Amniotic epithelial cell (primary cell): Measurements from ENCODE around the gene P4HTM.
"Not testable (repeated sequence)": the region's sequence is repeated elsewhere in the genome, so short reads cannot be mapped to it uniquely, and the experiment has no call there.

ENCODE experiments used
- DNase-seq: peaks from one replicate; pipeline ENCODE4 v3.0.0-alpha.2; 2010; ENCODE audit warnings: low read depth

P4HTM gene

GRCh38 chr3:49008627-49009026 is 18.6 kb downstream of the P4HTM start:
- not testable (repeated sequence) for DNase-seq

- DNase-seq, result peak; percentile 59
These were observed 19.4 kb downstream of the P4HTM start for GRCh38 chr3:49009396-49009795.

GRCh38 chr3:49012441-49013017 is 22.5 kb downstream of the P4HTM start:
- no peak for DNase-seq

- no peak for DNase-seq
These were observed 23.2 kb downstream of the P4HTM start for GRCh38 chr3:49013113-49013737.

GRCh38 chr3:49013738-49014660 is 24.0 kb downstream of the P4HTM start:
- peak; percentile 36 for DNase-seq

- no peak for DNase-seq
These were observed 25.0 kb downstream of the P4HTM start for GRCh38 chr3:49015072-49015471.

GRCh38 chr3:49015765-49016164 is 25.7 kb downstream of the P4HTM start:
- DNase-seq, result no peak

GRCh38 chr3:49016414-49017228 is 26.6 kb downstream of the P4HTM start:
- no peak for DNase-seq

GRCh38 chr3:49017229-49017970 is 27.4 kb downstream of the P4HTM start:
- DNase-seq, result no peak

GRCh38 chr3:49017971-49018706 is 28.1 kb downstream of the P4HTM start, which contains the start of gene DALRD3:
Gene DALRD3, minus strand, starts transcription at chr3:49018580. Its CDS starts 16 bp downstream, at chr3:49018564.
- DNase-seq, result peak; percentile 52

- DNase-seq, result no peak
These were observed 28.6 kb downstream of the P4HTM start for GRCh38 chr3:49018707-49019006.

- DNase-seq, result no peak
These were observed 29.9 kb downstream of the P4HTM start for GRCh38 chr3:49019941-49020329.

- DNase-seq, result no peak
These were observed 30.5 kb downstream of the P4HTM start for GRCh38 chr3:49020330-49021212.

- peak; percentile 93 for DNase-seq
These were observed 31.3 kb downstream of the P4HTM start for GRCh38 chr3:49021213-49021812.

GRCh38 chr3:49021813-49022687 is 32.0 kb downstream of the P4HTM start, which contains the start of gene NDUFAF3:
Gene NDUFAF3, plus strand, starts transcription at chr3:49022121. Its CDS starts 24 bp downstream, at chr3:49022145.
- peak; percentile 88 for DNase-seq

- DNase-seq, result no peak
These were observed 32.7 kb downstream of the P4HTM start for GRCh38 chr3:49022688-49023171.

GRCh38 chr3:49023775-49024174 is 33.7 kb downstream of the P4HTM start:
- no peak for DNase-seq

- DNase-seq, result no peak
These were observed 34.4 kb downstream of the P4HTM start for GRCh38 chr3:49024449-49024848.
